GM04503 (cell line): ENCODE data around the gene ATXN10.

Experiments
- DNase-seq: peaks from one replicate; pipeline ENCODE4 v3.0.0-alpha.2; 2012; ENCODE audit warnings: low read depth

ATXN10 gene

GRCh38 chr22:45878051-45878781 lies 206.6 kb downstream of the ATXN10 start:
- DNase-seq, result no peak

- no peak for DNase-seq
Measured at GRCh38 chr22:45878901-45879551, 207.4 kb downstream of the ATXN10 start.

GRCh38 chr22:45879552-45879949 lies 207.9 kb downstream of the ATXN10 start:
- no peak for DNase-seq

GRCh38 chr22:45880091-45880715 lies 208.6 kb downstream of the ATXN10 start:
- DNase-seq, result no peak

GRCh38 chr22:45880716-45881523 lies 209.3 kb downstream of the ATXN10 start:
- no peak for DNase-seq

GRCh38 chr22:45881524-45881875 lies 209.9 kb downstream of the ATXN10 start:
- no peak for DNase-seq

GRCh38 chr22:45882881-45883810 lies 211.5 kb downstream of the ATXN10 start:
- DNase-seq, result no peak

- DNase-seq, result no peak
Measured at GRCh38 chr22:45883811-45884170, 212.2 kb downstream of the ATXN10 start.

- no peak for DNase-seq
Measured at GRCh38 chr22:45884201-45885062, 212.8 kb downstream of the ATXN10 start.

GRCh38 chr22:45885171-45885840 lies 213.7 kb downstream of the ATXN10 start:
- no peak for DNase-seq

GRCh38 chr22:45885941-45886395 lies 214.3 kb downstream of the ATXN10 start:
- DNase-seq, result no peak

- no peak for DNase-seq
Measured at GRCh38 chr22:45886540-45886939, 214.9 kb downstream of the ATXN10 start.

GRCh38 chr22:45887202-45888131 lies 215.8 kb downstream of the ATXN10 start:
- DNase-seq, result no peak

- no peak for DNase-seq
Measured at GRCh38 chr22:45888221-45889092, 216.8 kb downstream of the ATXN10 start.

- no peak for DNase-seq
Measured at GRCh38 chr22:45889093-45889538, 217.5 kb downstream of the ATXN10 start.

GRCh38 chr22:45889539-45890350 lies 218.1 kb downstream of the ATXN10 start:
- no peak for DNase-seq

GRCh38 chr22:45890351-45890635 lies 218.7 kb downstream of the ATXN10 start:
- DNase-seq, result no peak
